Ramos (cell line): ENCODE data around the gene ADGRD2.
"Not testable (repeated sequence)": the region's sequence is repeated elsewhere in the genome, so short reads cannot be mapped to it uniquely, and the experiment has no call there.

Source experiments
- in situ Hi-C: fragments of 300-500 bp; cut with MboI; formaldehyde crosslinking; loops from one replicate; pipeline ENCODE4 v1.14.3; 2022; ENCODE audit warnings: low sequenced_read_pairs; ENCODE audit not compliant: unreplicated experiment

The ADGRD2 gene

GRCh38 chr9:124450241-124450924, at the start of gene ADGRD2:
TSS of gene ADGRD2 (plus strand) at chr9:124450451. CDS start at chr9:124451667, 1,216 bp downstream.
- in situ Hi-C loops = no loop called here

- in situ Hi-C loops = no loop called here
Measured at GRCh38 chr9:124403246-124403645, 47.0 kb upstream of the ADGRD2 start.

- in situ Hi-C loops = no loop called here
Measured at GRCh38 chr9:124409410-124409809, 40.8 kb upstream of the ADGRD2 start.

GRCh38 chr9:124410321-124410913, 39.8 kb upstream of the ADGRD2 start:
- in situ Hi-C loops = no loop called here

GRCh38 chr9:124411514-124412227, 38.6 kb upstream of the ADGRD2 start:
- in situ Hi-C loops = no loop called here

GRCh38 chr9:124412228-124412575, 38.0 kb upstream of the ADGRD2 start:
- in situ Hi-C loops = no loop called here

GRCh38 chr9:124414612-124415011, 35.6 kb upstream of the ADGRD2 start:
- in situ Hi-C loops = no loop called here

- in situ Hi-C loops = no loop called here
Measured at GRCh38 chr9:124415102-124415851, 35.0 kb upstream of the ADGRD2 start, which contains the start of gene PSMB7. TSS of gene PSMB7 (minus strand) at chr9:124415442. CDS start at chr9:124415425, 17 bp downstream.

- in situ Hi-C loops = no loop called here
Measured at GRCh38 chr9:124415852-124416484, 34.3 kb upstream of the ADGRD2 start.

GRCh38 chr9:124419832-124420489, 30.3 kb upstream of the ADGRD2 start:
- in situ Hi-C loops = no loop called here

- in situ Hi-C loops = no loop called here
Measured at GRCh38 chr9:124420991-124421543, 29.2 kb upstream of the ADGRD2 start.

- in situ Hi-C loops = no loop called here
Measured at GRCh38 chr9:124423155-124423554, 27.1 kb upstream of the ADGRD2 start.

GRCh38 chr9:124423591-124423990, 26.7 kb upstream of the ADGRD2 start:
- in situ Hi-C loops = no loop called here

- in situ Hi-C loops = not testable (repeated sequence)
Measured at GRCh38 chr9:124425733-124426132, 24.5 kb upstream of the ADGRD2 start.

- in situ Hi-C loops = no loop called here
Measured at GRCh38 chr9:124426361-124426760, 23.9 kb upstream of the ADGRD2 start.

GRCh38 chr9:124427281-124427680, 23.0 kb upstream of the ADGRD2 start:
- in situ Hi-C loops = no loop called here

GRCh38 chr9:124428751-124429529, 21.3 kb upstream of the ADGRD2 start:
- in situ Hi-C loops = no loop called here

GRCh38 chr9:124429530-124429867, 20.8 kb upstream of the ADGRD2 start:
- in situ Hi-C loops = no loop called here

GRCh38 chr9:124436320-124436719, 13.9 kb upstream of the ADGRD2 start:
- in situ Hi-C loops = no loop called here
